Caco-2 (cell line): ENCODE results near the gene VAPA. TPM values are rescaled to one million over a fixed set of nuclear protein-coding genes. Genes with fewer than 3 reads are reported as not detected.

Source experiments
- Bru-seq: library from RNA; stranded (reverse); fragments of 400-500 nt; gene quantifications from one replicate; lab custom pipeline; 2021; lab: Mats Ljungman, UMichigan
- BruChase-seq, 2 experiments: library from RNA; stranded (reverse); fragments of 400-500 nt; gene quantifications; one replicate each; lab custom pipeline; 2021; lab: Mats Ljungman, UMichigan
- BruUV-seq: library from RNA; stranded (reverse); fragments of 400-500 nt; replicated peaks from 2 replicates; lab custom pipeline; 2021; lab: Mats Ljungman, UMichigan
- CTCF ChIA-PET: fragments of 300-600 bp; sonication (Branson Sonifier 250); formaldehyde crosslinking; loops from one replicate; lab custom pipeline; 2022; ENCODE audit warnings: antibody characterized with exemption; lab: Charles Lee
- POLR2A ChIA-PET: fragments of 300-600 bp; sonication (Branson Sonifier 250); formaldehyde crosslinking; loops from one replicate; lab custom pipeline; 2022; ENCODE audit warnings: antibody characterized with exemption; lab: Charles Lee
- DNase-seq, 2 experiments: peaks; one replicate each; pipeline versions ENCODE4 v3.0.0 to v3.0.0-alpha.2; 2020 to 2022
- H3K27me3 ChIP-seq: replicated peaks from 2 replicates; pipeline ENCODE4 v1.6.0; 2011; ENCODE audit warnings: low read length; ENCODE audit not compliant: control insufficient read depth, insufficient read depth
- H3K36me3 ChIP-seq: 2 replicates; pipeline ENCODE4 v1.5.1; 2011; ENCODE audit warnings: low read length; ENCODE audit not compliant: control insufficient read depth, insufficient read depth
- H3K4me1 ChIP-seq: fragments of 250-450 bp; sonication (Bioruptor Pico); 2 replicates; pipeline ENCODE4 v1.5.1; 2020; ENCODE audit warnings: mild to moderate bottlenecking
- H3K4me3 ChIP-seq: 2 replicates; pipeline ENCODE4 v1.5.1; 2011; ENCODE audit warnings: low read depth, mild to moderate bottlenecking, control low read depth, low read length
- H3K9me3 ChIP-seq: fragments of 250-450 bp; sonication (Bioruptor Pico); 2 replicates; pipeline ENCODE4 v1.5.1; 2020; ENCODE audit warnings: mild to moderate bottlenecking, moderate library complexity
- H3K27ac Mint-ChIP-seq: one replicate; pipeline ENCODE4 v1.8.0; 2022; ENCODE audit warnings: mixed read lengths; ENCODE audit not compliant: unreplicated experiment
- H3K27me3 Mint-ChIP-seq: one replicate; pipeline ENCODE4 v1.8.0; 2022; ENCODE audit warnings: mixed read lengths; ENCODE audit not compliant: insufficient read depth, unreplicated experiment
- H3K36me3 Mint-ChIP-seq: one replicate; pipeline ENCODE4 v1.8.0; 2022; ENCODE audit warnings: mild to moderate bottlenecking, mixed read lengths; ENCODE audit not compliant: insufficient read depth, unreplicated experiment
- H3K4me1 Mint-ChIP-seq: one replicate; pipeline ENCODE4 v1.8.0; 2022; ENCODE audit warnings: low read depth, mixed read lengths; ENCODE audit not compliant: unreplicated experiment
- H3K4me3 Mint-ChIP-seq: one replicate; pipeline ENCODE4 v1.8.0; 2022; ENCODE audit warnings: mild to moderate bottlenecking, moderate library complexity, mixed read lengths; ENCODE audit not compliant: unreplicated experiment
- H3K9me3 Mint-ChIP-seq: one replicate; pipeline ENCODE4 v1.8.0; 2022; ENCODE audit warnings: mixed read lengths; ENCODE audit not compliant: unreplicated experiment
- CTCF ChIP-seq, 2 experiments: fragments of 200-600 bp in 1 of 2; IDR thresholded peaks; 1 replicate in 1 of 2; 2 replicates in 1 of 2; pipeline versions ENCODE4 v1.5.1 to v1.8.0; 2011 to 2022; ENCODE audit warnings: antibody characterized with exemption in 1 of 2, control low read depth in 1 of 2, inconsistent platforms in 1 of 2, low read depth in 1 of 2, low read length in 1 of 2, mild to moderate bottlenecking in 1 of 2, moderate library complexity in 1 of 2; ENCODE audit not compliant: insufficient read depth in 1 of 2, severe bottlenecking in 1 of 2, unreplicated experiment in 1 of 2
- intact Hi-C: fragments of 100-400 bp; cut with micrococcal nuclease; formaldehyde crosslinking; loops from one replicate; pipeline ENCODE4 v1.10.0; 2022; ENCODE audit not compliant: unreplicated experiment
- long read RNA-seq: library from polyadenylated mRNA; stranded (forward); transcript quantifications from one replicate; pipeline ENCODE4 v2.0.0, GENCODE V29; 2022
- total RNA-seq: library from RNA; stranded (reverse); gene quantifications from 2 replicates; pipeline ENCODE4 v1.2.3, GENCODE V29; 2022

The VAPA gene
- total RNA-seq (205 and 222 TPM in 2 replicates), Bru-seq, nascent RNA (percentile 98 among the genes with signal in this experiment), BruChase-seq, experiment 1, labeled RNA remaining after a 2-hour chase (percentile 95 among the genes with signal in this experiment), BruChase-seq, experiment 2, labeled RNA remaining after a 6-hour chase (percentile 95 among the genes with signal in this experiment)
- long read RNA-seq, full-length matches to known transcripts = 443 of 483 reads
- long read RNA-seq, partial matches to known transcripts = 5 of 483 reads
- long read RNA-seq, other reads (novel, unspliced or antisense) = 35 of 483 reads

- Mint-ChIP-seq H3K4me3 (peak within 1 kb of the TSS; percentile 87), H3K4me1 (peaks cover 14% of the 10 kb centered on the region), H3K9me3 (no peaks in the 10 kb centered on the region), H3K27me3 (no peaks in the 10 kb centered on the region), H3K27ac (peak within 1 kb of the TSS; percentile 75), H3K36me3 (no peaks in the 10 kb centered on the region)
- peak; percentile 93 to 95 for DNase-seq
- TF ChIP-seq CTCF (IDR thresholded peaks at IDR 0.05; ENCODE audit: insufficient read depth in 1 of 2, low read depth in 1 of 2, low read length in 1 of 2, severe bottlenecking in 1 of 2, unreplicated experiment in 1 of 2) = no peak
- BruUV-seq = no TSS peak
- intact Hi-C loops = loop anchor here (1.0 to 5.0 kb wide), 2 partner anchors 36 to 86 kb away; no protein-coding TSS in a partner anchor
- H3K4me1 ChIP-seq = peaks cover 14% of the 10 kb centered on the region
- CTCF ChIA-PET = interaction anchor here (1.1 to 1.4 kb wide), 2 partner anchors 15 to 213 kb away, joined by 3 read pairs; no protein-coding TSS in a partner anchor
- H3K36me3 ChIP-seq = no peaks in the 10 kb centered on the region
- peak within 1 kb of the TSS; percentile 97 for H3K4me3 ChIP-seq
- no peaks in the 10 kb centered on the region for H3K9me3 ChIP-seq
- POLR2A ChIA-PET = interaction anchor here (0.8 to 1.5 kb wide), 6 partner anchors 13 to 214 kb away, joined by 3 to 13 read pairs (median 5); no protein-coding TSS in a partner anchor
- no peaks in the 10 kb centered on the region for H3K27me3 ChIP-seq
These were observed at the start of gene VAPA for GRCh38 chr18:9913526-9914333. VAPA (plus strand) TSS chr18:9914016; CDS start chr18:9914257, 241 bp downstream.

GRCh38 chr18:9865764-9866490 lies 47.9 kb upstream of the VAPA start:
- H3K4me1 ChIP-seq = peaks cover 31% of the 10 kb centered on the region
- no peak for DNase-seq
- POLR2A ChIA-PET = no interaction called here
- intact Hi-C loops = no loop called here
- H3K27me3 ChIP-seq = no peaks in the 10 kb centered on the region
- Mint-ChIP-seq H3K27ac (no peak overlapping the region), H3K27me3 (no peaks in the 10 kb centered on the region), H3K36me3 (peaks cover 17% of the 10 kb centered on the region), H3K9me3 (peaks cover 15% of the 10 kb centered on the region), H3K4me1 (peaks cover 26% of the 10 kb centered on the region), H3K4me3 (no peak overlapping the region)
- CTCF ChIA-PET = no interaction called here
- H3K36me3 ChIP-seq = no peaks in the 10 kb centered on the region
- no TSS peak for BruUV-seq
- H3K4me3 ChIP-seq = no peak overlapping the region
- TF ChIP-seq CTCF (IDR thresholded peaks at IDR 0.05; ENCODE audit: insufficient read depth in 1 of 2, low read depth in 1 of 2, low read length in 1 of 2, severe bottlenecking in 1 of 2, unreplicated experiment in 1 of 2) = no peak
- peaks cover 12% of the 10 kb centered on the region for H3K9me3 ChIP-seq

GRCh38 chr18:9866627-9867026 lies 47.2 kb upstream of the VAPA start:
- H3K27me3 Mint-ChIP-seq = no peaks in the 10 kb centered on the region

More at GRCh38 chr18:9866627-9867026, 47.2 kb upstream of the VAPA start:
- BruUV-seq = no TSS peak
- Histone ChIP-seq H3K9me3 (peaks cover 12% of the 10 kb centered on the region), H3K4me1 (peaks cover 31% of the 10 kb centered on the region), H3K36me3 (no peaks in the 10 kb centered on the region), H3K4me3 (no peak overlapping the region), H3K27me3 (no peaks in the 10 kb centered on the region)
- Mint-ChIP-seq H3K4me1 (peaks cover 32% of the 10 kb centered on the region), H3K9me3 (peaks cover 15% of the 10 kb centered on the region), H3K36me3 (peaks cover 17% of the 10 kb centered on the region), H3K27ac (no peak overlapping the region), H3K4me3 (no peak overlapping the region)
- POLR2A ChIA-PET = no interaction called here
- intact Hi-C loops = no loop called here
- TF ChIP-seq CTCF (IDR thresholded peaks at IDR 0.05; ENCODE audit: insufficient read depth in 1 of 2, low read depth in 1 of 2, low read length in 1 of 2, severe bottlenecking in 1 of 2, unreplicated experiment in 1 of 2) = no peak
- DNase-seq = no peak
- CTCF ChIA-PET = no interaction called here
